ENCODE measurements around the gene TRMO.

The TRMO gene

DNA sequence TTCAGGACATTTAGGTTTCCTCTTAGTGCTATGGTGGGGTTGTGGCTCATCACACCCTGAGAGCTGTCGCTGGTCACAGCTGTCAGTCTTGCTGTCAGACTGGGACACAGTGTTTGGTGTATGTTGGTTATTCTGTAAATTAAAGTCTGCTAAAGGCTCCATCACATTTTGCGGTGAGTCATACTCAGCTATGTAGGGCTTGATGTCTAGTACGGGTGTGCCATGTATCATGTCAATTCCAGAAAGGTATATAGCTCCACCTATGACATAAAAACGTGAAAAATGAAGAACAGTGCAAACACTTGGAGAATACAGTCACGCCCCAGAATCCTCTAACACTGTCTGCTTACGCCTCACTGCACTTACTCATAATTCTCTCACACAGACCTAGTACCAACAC, 11.9 kb downstream of the TRMO start:
- no peaks in the 10 kb centered on the region for H3K9me2 ChIP-seq (replicated peaks; ENCODE audit: control insufficient read depth, low read length)
- H4K20me1 ChIP-seq (ENCODE audit: control insufficient read depth, insufficient read depth, low read depth, low read length), result peaks cover 3% of the 10 kb centered on the region; the same call in 1 of the 2 replicates
- no peaks in the 10 kb centered on the region for H3F3A ChIP-seq (ENCODE audit: control insufficient read depth, insufficient read depth)
- H3K79me2 ChIP-seq (ENCODE audit: control insufficient read depth, low read length), result peaks cover 15% of the 10 kb centered on the region; the same call in 1 of the 2 replicates
- no peaks in the 10 kb centered on the region for H3K9me3 ChIP-seq (ENCODE audit: control insufficient read depth, insufficient read depth, low read length)
- H3K36me3 ChIP-seq (ENCODE audit: control insufficient read depth, low read length), result peaks cover 71% of the 10 kb centered on the region
- no peak overlapping the region for H3K27ac ChIP-seq (ENCODE audit: low read depth, low read length)
- H3K4me3 ChIP-seq (ENCODE audit: low read length), result no peak overlapping the region
- TF ChIP-seq EZH2phosphoT487 (IDR thresholded peaks at IDR 0.05; ENCODE audit: borderline replicate concordance, low read length), result no peak
- TF ChIP-seq, protein P1, sequence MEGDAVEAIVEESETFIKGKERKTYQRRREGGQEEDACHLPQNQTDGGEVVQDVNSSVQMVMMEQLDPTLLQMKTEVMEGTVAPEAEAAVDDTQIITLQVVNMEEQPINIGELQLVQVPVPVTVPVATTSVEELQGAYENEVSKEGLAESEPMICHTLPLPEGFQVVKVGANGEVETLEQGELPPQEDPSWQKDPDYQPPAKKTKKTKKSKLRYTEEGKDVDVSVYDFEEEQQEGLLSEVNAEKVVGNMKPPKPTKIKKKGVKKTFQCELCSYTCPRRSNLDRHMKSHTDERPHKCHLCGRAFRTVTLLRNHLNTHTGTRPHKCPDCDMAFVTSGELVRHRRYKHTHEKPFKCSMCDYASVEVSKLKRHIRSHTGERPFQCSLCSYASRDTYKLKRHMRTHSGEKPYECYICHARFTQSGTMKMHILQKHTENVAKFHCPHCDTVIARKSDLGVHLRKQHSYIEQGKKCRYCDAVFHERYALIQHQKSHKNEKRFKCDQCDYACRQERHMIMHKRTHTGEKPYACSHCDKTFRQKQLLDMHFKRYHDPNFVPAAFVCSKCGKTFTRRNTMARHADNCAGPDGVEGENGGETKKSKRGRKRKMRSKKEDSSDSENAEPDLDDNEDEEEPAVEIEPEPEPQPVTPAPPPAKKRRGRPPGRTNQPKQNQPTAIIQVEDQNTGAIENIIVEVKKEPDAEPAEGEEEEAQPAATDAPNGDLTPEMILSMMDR (IDR thresholded peaks at IDR 0.05; ENCODE audit: low read depth, low read length, poor library complexity, severe bottlenecking), result no peak
- H3K4me2 ChIP-seq (ENCODE audit: low read length), result no peak overlapping the region
- no peaks in the 10 kb centered on the region for H3K4me1 ChIP-seq (ENCODE audit: control insufficient read depth, low read length)
- H3K27me3 ChIP-seq (ENCODE audit: control insufficient read depth, low read length), result no peaks in the 10 kb centered on the region

GRCh38 chr9:97908705-97909104, 13.6 kb downstream of the TRMO start:
- Histone ChIP-seq H3K9me3 (ENCODE audit: control insufficient read depth, insufficient read depth, low read length) (no peaks in the 10 kb centered on the region), H4K20me1 (ENCODE audit: control insufficient read depth, insufficient read depth, low read depth, low read length) (peaks cover 3% of the 10 kb centered on the region; the same call in 1 of the 2 replicates), H3K4me1 (ENCODE audit: control insufficient read depth, low read length) (no peaks in the 10 kb centered on the region), H3K4me3 (ENCODE audit: low read length) (no peak overlapping the region), H3K27me3 (ENCODE audit: control insufficient read depth, low read length) (no peaks in the 10 kb centered on the region), H3K4me2 (ENCODE audit: low read length) (no peak overlapping the region), H3F3A (ENCODE audit: control insufficient read depth, insufficient read depth) (no peaks in the 10 kb centered on the region), H3K79me2 (ENCODE audit: control insufficient read depth, low read length) (peaks cover 14% of the 10 kb centered on the region; the same call in 1 of the 2 replicates), H3K27ac (ENCODE audit: low read depth, low read length) (no peak overlapping the region), H3K36me3 (ENCODE audit: control insufficient read depth, low read length) (peaks cover 69% of the 10 kb centered on the region), H3K9me2 (replicated peaks; ENCODE audit: control insufficient read depth, low read length) (no peaks in the 10 kb centered on the region)
- TF ChIP-seq EZH2phosphoT487 (IDR thresholded peaks at IDR 0.05; ENCODE audit: borderline replicate concordance, low read length), result no peak
- TF ChIP-seq, protein P1 (IDR thresholded peaks at IDR 0.05; ENCODE audit: low read depth, low read length, poor library complexity, severe bottlenecking), result no peak

DNA sequence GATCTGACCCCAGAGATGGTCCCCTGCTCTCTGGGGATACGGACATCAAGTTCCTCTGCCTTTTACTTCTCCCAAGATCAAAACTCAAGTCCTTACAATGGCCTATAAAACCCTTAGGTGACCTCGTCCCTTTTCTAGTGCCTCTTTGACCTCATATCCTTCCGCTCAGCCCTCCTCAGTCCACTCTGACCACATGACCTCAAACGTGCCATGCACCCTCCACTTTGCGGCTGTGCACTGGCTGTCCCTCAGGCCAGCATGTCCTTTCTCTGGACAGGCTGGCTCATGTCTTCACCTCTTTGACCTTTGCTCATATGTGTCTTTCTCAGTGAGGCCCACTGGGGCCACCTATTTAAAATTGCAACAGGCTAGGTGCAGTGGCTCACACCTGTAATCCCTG, 14.7 kb downstream of the TRMO start:
- Histone ChIP-seq H3K4me1 (ENCODE audit: control insufficient read depth, low read length) (no peaks in the 10 kb centered on the region), H3F3A (ENCODE audit: control insufficient read depth, insufficient read depth) (no peaks in the 10 kb centered on the region), H3K9me3 (ENCODE audit: control insufficient read depth, insufficient read depth, low read length) (no peaks in the 10 kb centered on the region), H3K79me2 (ENCODE audit: control insufficient read depth, low read length) (peaks cover 14% of the 10 kb centered on the region; the same call in 1 of the 2 replicates), H3K36me3 (ENCODE audit: control insufficient read depth, low read length) (peaks cover 59% of the 10 kb centered on the region), H3K4me2 (ENCODE audit: low read length) (no peak overlapping the region), H3K27ac (ENCODE audit: low read depth, low read length) (no peak overlapping the region), H3K4me3 (ENCODE audit: low read length) (no peak overlapping the region), H4K20me1 (ENCODE audit: control insufficient read depth, insufficient read depth, low read depth, low read length) (peaks cover 3% of the 10 kb centered on the region; the same call in 1 of the 2 replicates), H3K9me2 (replicated peaks; ENCODE audit: control insufficient read depth, low read length) (no peaks in the 10 kb centered on the region), H3K27me3 (ENCODE audit: control insufficient read depth, low read length) (no peaks in the 10 kb centered on the region)
- no peak for TF ChIP-seq EZH2phosphoT487 (IDR thresholded peaks at IDR 0.05; ENCODE audit: borderline replicate concordance, low read length)
- TF ChIP-seq, protein P1 (IDR thresholded peaks at IDR 0.05; ENCODE audit: low read depth, low read length, poor library complexity, severe bottlenecking), result no peak

Measured in DOHH2 (cell line).